HL-60 (cell line): Measurements from ENCODE around the gene ZNF618.

Source experiments
- CTCF ChIP-seq: IDR thresholded peaks from one replicate; pipeline ENCODE4 v1.5.1; 2011; ENCODE audit warnings: low read length, control low read depth, inconsistent platforms; ENCODE audit not compliant: insufficient read depth
- GABPA ChIP-seq: IDR thresholded peaks from 2 replicates; pipeline ENCODE4 v1.6.1; 2012; ENCODE audit warnings: low read depth
- POLR2AphosphoS5 ChIP-seq: IDR thresholded peaks from 2 replicates; pipeline ENCODE4 v1.6.1; 2012; ENCODE audit warnings: low read depth
- REST ChIP-seq: IDR thresholded peaks from 2 replicates; pipeline ENCODE4 v1.6.1; 2012; ENCODE audit warnings: low read depth; ENCODE audit not compliant: insufficient replicate concordance
- SPI1 ChIP-seq: IDR thresholded peaks from 2 replicates; pipeline ENCODE4 v1.6.1; 2012; ENCODE audit warnings: low read depth, mild to moderate bottlenecking, borderline replicate concordance

- no peak for TF ChIP-seq CTCF
- no peak for TF ChIP-seq REST
- TF ChIP-seq POLR2AphosphoS5, result no peak
- no peak for TF ChIP-seq GABPA
- no peak for TF ChIP-seq SPI1
These were observed 7.6 kb upstream of the ZNF618 start for GRCh38 chr9:113868501-113868900.
